AG04449 (cell line): ENCODE results near the gene DNAH14.

Experiments used
- CTCF ChIA-PET: fragments of 350-600 bp; formaldehyde crosslinking; extraction: SDS; loops from one replicate; lab custom pipeline; 2021; ENCODE audit warnings: antibody characterized with exemption; lab: Yijun Ruan, JAX
- POLR2A ChIA-PET: fragments of 400-600, 350-600 bp; formaldehyde crosslinking; extraction: SDS; loops from one replicate; lab custom pipeline; 2020; ENCODE audit warnings: antibody characterized with exemption, inconsistent platforms; lab: Yijun Ruan, JAX
- DNase-seq: peaks from one replicate; pipeline ENCODE4 v3.0.0-alpha.2; 2010; ENCODE audit warnings: low read depth, low spot score
- H3K4me3 ChIP-seq: 2 replicates; pipeline ENCODE4 v1.5.1; 2011; ENCODE audit warnings: low read depth, mild to moderate bottlenecking, control low read depth, low read length
- CTCF ChIP-seq: IDR thresholded peaks from one replicate; pipeline ENCODE4 v1.5.1; 2011; ENCODE audit warnings: mild to moderate bottlenecking, moderate library complexity, low read length, control low read depth, inconsistent platforms; ENCODE audit not compliant: insufficient read depth; ENCODE audit errors: missing control alignments

DNAH14 gene

GRCh38 chr1:225442123-225442505 lies 512.6 kb downstream of the DNAH14 start:
- H3K4me3 ChIP-seq, result no peak overlapping the region
- POLR2A ChIA-PET, result no interaction called here
- no peak for TF ChIP-seq CTCF
- no peak for DNase-seq
- CTCF ChIA-PET, result interaction anchor here (1.3 to 2.5 kb wide), 6 partner anchors 10 to 546 kb away, joined by 4 to 11 read pairs (median 6); no protein-coding TSS in a partner anchor

GRCh38 chr1:225445639-225446594 lies 516.4 kb downstream of the DNAH14 start:
- CTCF ChIA-PET, result interaction anchor here (1.2 kb wide), 1 partner anchor 9 kb away, joined by 3 read pairs; no protein-coding TSS in a partner anchor
- no peak overlapping the region for H3K4me3 ChIP-seq
- no peak for DNase-seq
- no peak for TF ChIP-seq CTCF
- POLR2A ChIA-PET, result no interaction called here

GRCh38 chr1:225446595-225446960 lies 517.1 kb downstream of the DNAH14 start:
- CTCF ChIA-PET, result no interaction called here
- no peak overlapping the region for H3K4me3 ChIP-seq
- DNase-seq, result no peak
- POLR2A ChIA-PET, result no interaction called here
- TF ChIP-seq CTCF, result no peak

DNA sequence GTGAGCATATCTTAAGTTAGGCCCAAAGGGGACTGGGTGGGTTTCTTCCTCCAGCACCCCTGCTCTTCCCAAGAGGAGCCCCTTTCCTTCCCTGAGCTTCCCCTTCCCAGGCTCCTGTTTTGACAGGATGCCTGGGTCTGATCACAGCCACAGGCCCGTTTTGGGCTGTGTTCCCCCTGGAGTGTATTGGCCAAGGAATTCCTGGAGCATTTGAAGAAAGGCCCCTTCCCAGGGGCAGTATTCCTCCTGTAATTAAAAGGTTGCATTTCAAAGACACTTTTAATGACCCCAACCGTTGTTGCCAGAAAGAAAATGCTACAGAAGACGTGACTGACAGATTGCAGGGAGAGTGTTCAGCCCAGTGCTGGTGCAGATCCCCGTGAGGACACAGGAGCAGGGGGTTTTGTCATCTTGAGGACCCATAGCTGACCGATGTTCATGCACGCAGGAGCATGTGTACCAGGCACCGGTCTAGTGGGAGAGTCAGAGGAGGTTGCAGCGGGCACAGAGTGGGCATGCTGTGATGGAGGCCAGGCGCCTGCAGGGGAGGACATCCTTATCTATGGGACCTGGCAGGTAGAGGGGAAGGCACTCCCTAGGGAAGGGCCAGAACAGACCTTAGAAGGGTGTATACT lies 517.6 kb downstream of the DNAH14 start:
- no peak for TF ChIP-seq CTCF
- ChIA-PET CTCF (no interaction called here), POLR2A (no interaction called here)
- H3K4me3 ChIP-seq, result no peak overlapping the region
- DNase-seq, result no peak

- no peak for TF ChIP-seq CTCF
- CTCF ChIA-PET, result interaction anchor here (1.0 to 1.6 kb wide), 2 partner anchors 10 to 27 kb away, joined by 3 to 5 read pairs; no protein-coding TSS in a partner anchor
- POLR2A ChIA-PET, result no interaction called here
- no peak for DNase-seq
- H3K4me3 ChIP-seq, result no peak overlapping the region
These were observed 518.2 kb downstream of the DNAH14 start for GRCh38 chr1:225447650-225448089.

GRCh38 chr1:225448146-225448805 lies 518.8 kb downstream of the DNAH14 start:
- H3K4me3 ChIP-seq, result no peak overlapping the region
- POLR2A ChIA-PET, result no interaction called here
- DNase-seq, result no peak
- CTCF ChIA-PET, result interaction anchor here (1.0 to 1.6 kb wide), 3 partner anchors 10 to 26 kb away, joined by 3 to 5 read pairs (median 3); no protein-coding TSS in a partner anchor
- no peak for TF ChIP-seq CTCF
